Uterus (tissue), 4 donors: ENCODE data around the gene GNA14. TPM values are rescaled to one million over a fixed set of nuclear protein-coding genes. Genes with fewer than 3 reads are reported as not detected.

Experiments used
- DNase-seq, 2 donors: peaks; one replicate each; pipeline ENCODE4 v3.0.0-alpha.2; 2019 to 2020
- H3K27ac ChIP-seq, 2 donors: fragments of 200-600 bp; sonication (generic); 1 replicate in 1 of 2; 2 replicates in 1 of 2; pipeline ENCODE4 v1.5.1; 2016 to 2018
- H3K27me3 ChIP-seq, 2 donors: fragments of 200-600 bp; sonication (generic); one replicate each; pipeline ENCODE4 v1.5.1; 2018 to 2019; ENCODE audit warnings: control low read depth in 1 of 2
- H3K36me3 ChIP-seq, 2 donors: fragments of 200-600 bp; sonication (generic); one replicate each; pipeline ENCODE4 v1.5.1; 2019; ENCODE audit warnings: control low read depth in 1 of 2
- H3K4me1 ChIP-seq, 2 donors: fragments of 200-600 bp; sonication (generic); one replicate each; pipeline ENCODE4 v1.5.1; 2018 to 2019; ENCODE audit warnings: control low read depth in 1 of 2
- H3K4me3 ChIP-seq, 2 donors: fragments of 200-600 bp; sonication (generic); 1 replicate in 1 of 2; 2 replicates in 1 of 2; pipeline ENCODE4 v1.5.1; 2018 to 2019; ENCODE audit warnings: mild to moderate bottlenecking in 1 of 2
- H3K9me3 ChIP-seq, 2 donors: fragments of 200-600 bp; sonication (generic); one replicate each; pipeline ENCODE4 v1.5.1; 2019; ENCODE audit warnings: control low read depth in 1 of 2
- CTCF ChIP-seq, 4 experiments: fragments of 200-600 bp in 2 of 4; fragments of 450-650 bp in 2 of 4; sonication (generic) in 2 of 4; IDR thresholded peaks; one replicate each; pipeline ENCODE4 v1.5.1; 2016 to 2019; ENCODE audit warnings: antibody characterized with exemption in 4 of 4, mild to moderate bottlenecking in 2 of 4, moderate library complexity in 1 of 4
- POLR2A ChIP-seq, 2 donors: fragments of 450-650 bp; IDR thresholded peaks; one replicate each; pipeline ENCODE4 v1.6.1; 2016; ENCODE audit warnings: antibody characterized with exemption in 2 of 2, mild to moderate bottlenecking in 1 of 2, moderate library complexity in 1 of 2
- intact Hi-C: fragments of 100-400 bp; cut with DNase I; formaldehyde crosslinking; loops from one replicate; pipeline ENCODE4 v1.15.1; 2023; ENCODE audit warnings: low total_unique reads
- total RNA-seq, 4 donors: library from RNA; depleted of rRNA in 3 of 4; stranded (reverse); fragments of >200 nt in 3 of 4; gene quantifications; one replicate each; pipeline versions ENCODE4 v1.1.0 to v1.2.4, GENCODE V29; 2014 to 2023
- donor health status: DM: yes; HTN: yes; CAD: no.

The GNA14 gene
- total RNA-seq, 4 donors from 2014 or later = 11.3 to 23.6 (median 16.2) TPM

GRCh38 chr9:77673941-77674791, 26.0 kb upstream of the GNA14 start:
- H3K4me1 ChIP-seq = peaks cover 0 to 4% of the 10 kb centered on the region in 2 donors
- no peaks in the 10 kb centered on the region for H3K36me3 ChIP-seq
- DNase-seq = no peak
- H3K27me3 ChIP-seq = no peaks in the 10 kb centered on the region
- peak overlapping the region in 1 of 2 donors; percentile 43 for H3K27ac ChIP-seq
- intact Hi-C loops = no loop called here
- H3K4me3 ChIP-seq = no peak overlapping the region
- no peak for TF ChIP-seq POLR2A (IDR thresholded peaks at IDR 0.05)
- no peak for TF ChIP-seq CTCF (IDR thresholded peaks at IDR 0.05)
- no peaks in the 10 kb centered on the region for H3K9me3 ChIP-seq

GRCh38 chr9:77672183-77672582, 24.1 kb upstream of the GNA14 start:
- H3K9me3 ChIP-seq = no peaks in the 10 kb centered on the region
- no peak for DNase-seq
- no peak for TF ChIP-seq CTCF (IDR thresholded peaks at IDR 0.05)
- TF ChIP-seq POLR2A (IDR thresholded peaks at IDR 0.05) = no peak
- no peak overlapping the region for H3K4me3 ChIP-seq
- no peaks in the 10 kb centered on the region for H3K4me1 ChIP-seq
- no peaks in the 10 kb centered on the region for H3K36me3 ChIP-seq
- H3K27ac ChIP-seq = no peak overlapping the region
- intact Hi-C loops = no loop called here
- no peaks in the 10 kb centered on the region for H3K27me3 ChIP-seq

GRCh38 chr9:77667151-77667550, 19.0 kb upstream of the GNA14 start:
- no peak for TF ChIP-seq CTCF (IDR thresholded peaks at IDR 0.05)
- DNase-seq = no peak
- Histone ChIP-seq H3K27ac (no peak overlapping the region), H3K36me3 (no peaks in the 10 kb centered on the region), H3K4me1 (no peaks in the 10 kb centered on the region), H3K27me3 (no peaks in the 10 kb centered on the region), H3K4me3 (no peak overlapping the region), H3K9me3 (no peaks in the 10 kb centered on the region)
- intact Hi-C loops = no loop called here

GRCh38 chr9:77663754-77664153, 15.6 kb upstream of the GNA14 start:
- Histone ChIP-seq H3K36me3 (no peaks in the 10 kb centered on the region), H3K4me1 (no peaks in the 10 kb centered on the region), H3K4me3 (no peak overlapping the region), H3K27me3 (no peaks in the 10 kb centered on the region), H3K27ac (no peak overlapping the region), H3K9me3 (no peaks in the 10 kb centered on the region)
- intact Hi-C loops = no loop called here
- no peak for DNase-seq
- TF ChIP-seq POLR2A (IDR thresholded peaks at IDR 0.05) (no peak), CTCF (IDR thresholded peaks at IDR 0.05) (no peak)

- no peaks in the 10 kb centered on the region for H3K4me1 ChIP-seq
- no peaks in the 10 kb centered on the region for H3K36me3 ChIP-seq
- TF ChIP-seq CTCF (IDR thresholded peaks at IDR 0.05) (no peak), POLR2A (IDR thresholded peaks at IDR 0.05) (no peak)
- no peak overlapping the region for H3K27ac ChIP-seq
- H3K4me3 ChIP-seq = no peak overlapping the region
- H3K9me3 ChIP-seq = no peaks in the 10 kb centered on the region
- DNase-seq = no peak
- no peaks in the 10 kb centered on the region for H3K27me3 ChIP-seq
- intact Hi-C loops = no loop called here
These were observed 13.5 kb upstream of the GNA14 start for GRCh38 chr9:77661566-77662085.
